ENCODE results near the gene FBP1.

The FBP1 gene

DNA sequence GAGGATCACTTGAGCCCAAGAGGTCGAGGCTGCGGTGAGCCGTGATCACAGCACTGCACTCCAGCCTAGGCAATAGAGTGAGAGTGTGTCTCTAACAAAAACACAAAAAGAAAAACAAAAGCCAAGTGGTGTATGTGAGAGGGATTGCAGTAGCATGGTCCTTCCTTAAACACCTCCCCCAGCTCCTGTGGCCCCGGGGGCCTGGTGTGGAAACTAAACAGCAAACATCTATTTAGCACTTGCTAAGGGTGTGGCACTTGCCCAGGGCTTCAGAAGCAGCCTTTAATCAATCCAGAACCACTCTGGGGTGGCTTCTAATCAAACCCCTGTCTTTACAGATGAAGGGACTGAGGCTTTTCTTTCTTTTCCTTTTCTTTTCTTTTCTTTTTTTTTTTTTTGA is 4.4 kb upstream of the FBP1 start:
- H3K4me3 ChIP-seq (ENCODE audit: low read length) = no peak overlapping the region
- no peak for TF ChIP-seq ZNF274 (IDR thresholded peaks at IDR 0.05; ENCODE audit: low read depth, low read length)

DNA sequence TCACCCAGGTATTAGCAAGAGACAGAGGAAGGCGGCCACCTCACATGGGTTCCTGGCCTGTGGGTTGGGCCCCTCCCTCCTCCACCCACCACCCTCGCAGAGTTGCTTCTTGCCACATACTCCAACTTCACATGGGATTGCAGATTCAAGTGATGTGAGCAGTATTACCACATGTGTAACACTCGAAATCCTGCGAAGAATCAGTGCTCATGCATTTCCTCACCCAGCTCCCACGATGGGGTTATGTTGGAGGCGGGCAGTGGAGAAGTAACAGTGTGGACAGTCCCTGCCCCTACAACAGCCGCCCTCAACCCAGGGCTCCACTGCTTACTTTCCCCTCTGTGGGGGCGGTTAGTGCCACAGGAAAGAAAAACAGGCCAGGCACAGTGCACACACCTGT is 3.9 kb upstream of the FBP1 start:
- no peak overlapping the region for H3K4me3 ChIP-seq (ENCODE audit: low read length)
- no peak for TF ChIP-seq ZNF274 (IDR thresholded peaks at IDR 0.05; ENCODE audit: low read depth, low read length)

DNA sequence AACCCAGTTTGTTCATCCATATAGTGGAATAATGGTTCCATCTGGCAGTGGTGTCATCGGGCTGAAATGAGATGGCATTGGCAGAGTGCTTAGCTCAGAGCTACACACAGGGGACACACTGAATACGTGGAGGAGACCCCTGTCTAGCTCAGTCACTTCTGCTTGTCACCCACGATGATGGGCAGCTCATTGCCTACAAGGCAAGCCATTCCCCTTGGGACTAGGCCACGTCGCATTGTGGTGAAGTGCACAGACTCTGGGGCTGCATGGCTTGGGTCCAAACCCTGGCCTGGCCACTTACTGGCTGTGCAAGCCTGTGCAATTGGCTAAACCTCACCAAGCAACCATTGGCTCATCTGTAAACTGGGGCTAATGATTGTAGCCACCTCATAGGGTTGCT is 3.2 kb upstream of the FBP1 start:
- no peak for TF ChIP-seq ZNF274 (IDR thresholded peaks at IDR 0.05; ENCODE audit: low read depth, low read length)
- no peak overlapping the region for H3K4me3 ChIP-seq (ENCODE audit: low read length)

DNA sequence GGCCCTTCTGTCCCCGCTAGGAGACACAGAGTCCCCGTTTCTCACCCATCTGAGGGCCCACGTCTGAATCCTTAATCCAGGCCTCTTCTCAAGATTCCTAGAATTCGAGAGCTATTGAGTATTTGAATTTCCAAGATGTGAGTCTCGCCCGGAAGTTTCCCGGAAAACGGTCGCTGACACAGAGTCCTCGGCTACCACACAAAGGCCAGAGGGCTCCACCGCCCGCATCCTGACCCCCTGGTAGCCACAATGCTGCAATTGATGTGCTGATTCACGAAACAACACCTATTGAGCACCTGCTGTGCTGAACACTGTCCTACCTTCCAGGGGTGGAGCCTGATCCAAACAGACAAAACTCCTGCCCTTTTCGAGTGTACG is 670 bp upstream of the FBP1 start:
- no peak overlapping the region; the same call in 1 of the 2 replicates for H3K4me3 ChIP-seq (ENCODE audit: low read length)
- no peak for TF ChIP-seq ZNF274 (IDR thresholded peaks at IDR 0.05; ENCODE audit: low read depth, low read length)

DNA sequence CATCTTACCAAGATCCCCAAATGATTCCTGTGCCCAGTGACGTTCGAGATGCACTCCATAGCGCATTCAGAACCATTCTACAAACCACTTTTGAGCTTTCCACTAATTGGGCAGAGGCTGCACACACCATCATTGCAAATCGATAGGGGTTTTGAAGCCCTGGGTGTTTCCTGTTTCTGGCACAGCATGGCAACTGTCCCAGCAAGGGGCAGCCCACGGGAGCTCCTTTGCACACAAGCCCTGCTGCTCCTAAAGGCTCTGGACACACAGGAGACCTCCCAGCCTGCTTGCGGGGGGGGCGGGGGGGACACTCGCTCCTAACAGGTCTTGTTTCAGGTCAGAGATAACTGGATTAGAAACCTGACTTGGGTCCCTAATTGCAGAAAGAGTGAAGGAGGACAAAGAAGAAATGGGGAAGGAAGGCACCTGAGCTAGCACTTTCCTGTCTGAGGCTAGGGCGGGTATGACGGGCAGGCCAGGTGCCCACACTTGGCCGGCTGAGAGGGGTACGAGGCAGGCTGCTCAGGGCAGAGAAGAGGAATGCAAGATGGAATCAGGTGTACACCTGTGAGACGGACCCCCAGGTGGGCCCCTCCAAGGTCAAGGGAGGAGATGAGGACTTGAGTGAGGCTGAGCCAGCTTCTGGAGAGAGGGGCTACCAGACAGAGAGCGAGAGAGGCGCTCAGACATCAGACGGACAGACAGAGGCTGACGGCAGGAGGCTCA is 820 bp downstream of the FBP1 start:
- TF ChIP-seq ZNF274 (IDR thresholded peaks at IDR 0.05; ENCODE audit: low read depth, low read length) = no peak
- peak overlapping the region; percentile 39; the same call in 1 of the 2 replicates for H3K4me3 ChIP-seq (ENCODE audit: low read length)

DNA sequence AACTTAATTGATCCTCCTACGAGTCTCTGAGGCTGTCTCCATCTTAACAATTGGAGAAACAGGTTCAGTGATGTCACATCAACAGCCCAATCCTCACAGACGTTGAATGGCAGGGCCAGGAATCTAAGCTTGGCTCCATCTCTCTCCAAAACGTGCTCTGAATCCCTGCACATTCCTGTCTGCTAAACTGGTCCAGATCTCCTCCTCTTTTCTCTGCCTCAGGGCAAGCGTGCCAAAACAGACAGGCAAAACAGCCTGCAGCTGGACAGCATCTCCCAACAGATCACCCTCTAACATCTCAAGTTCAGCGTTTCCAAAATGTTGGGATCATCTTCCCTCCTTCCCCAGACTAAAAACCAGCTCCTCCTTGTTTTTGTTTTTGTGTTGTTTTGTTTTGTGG is 6.6 kb downstream of the FBP1 start:
- TF ChIP-seq ZNF274 (IDR thresholded peaks at IDR 0.05; ENCODE audit: low read depth, low read length) = no peak
- no peak overlapping the region for H3K4me3 ChIP-seq (ENCODE audit: low read length)

DNA sequence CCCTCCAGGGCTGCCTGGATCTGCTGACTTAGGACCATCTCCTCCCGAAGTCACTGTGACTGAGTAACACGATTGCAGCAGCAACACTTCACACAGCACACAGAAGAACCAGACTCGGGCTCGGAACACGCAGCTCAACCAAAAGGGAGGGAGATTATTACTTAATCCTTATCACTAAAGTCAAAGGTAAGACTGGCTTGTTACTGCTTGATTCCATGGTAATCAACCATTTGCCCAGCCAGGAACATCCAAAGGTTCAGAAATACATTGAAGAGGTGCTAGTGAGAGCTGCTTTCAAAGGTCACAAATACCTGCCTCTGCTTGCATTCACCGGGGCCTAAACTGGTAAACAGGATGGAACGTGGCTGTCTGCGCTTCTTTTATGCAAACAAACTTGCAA is 7.7 kb downstream of the FBP1 start:
- H3K4me3 ChIP-seq (ENCODE audit: low read length) = no peak overlapping the region
- no peak for TF ChIP-seq ZNF274 (IDR thresholded peaks at IDR 0.05; ENCODE audit: low read depth, low read length)

DNA sequence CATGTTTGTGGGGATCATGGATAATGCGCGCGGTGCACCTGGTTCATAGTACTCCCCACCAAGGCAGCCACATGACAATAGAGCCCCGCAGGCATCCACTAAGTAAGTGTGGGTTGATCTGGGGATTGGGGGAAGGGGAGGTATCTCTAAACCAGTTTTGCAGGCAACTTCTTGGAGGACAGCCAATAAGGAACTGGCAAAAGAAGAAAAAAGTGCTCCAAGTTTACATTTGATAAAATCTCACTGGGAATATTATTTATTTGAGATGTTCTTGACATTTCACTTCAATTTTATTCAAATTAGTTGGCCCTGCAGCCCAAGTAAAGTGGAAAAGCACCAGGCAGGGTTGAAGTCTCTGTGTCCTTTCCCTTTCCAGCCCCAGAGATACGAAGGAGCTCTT is 8.5 kb downstream of the FBP1 start:
- TF ChIP-seq ZNF274 (IDR thresholded peaks at IDR 0.05; ENCODE audit: low read depth, low read length) = no peak
- no peak overlapping the region for H3K4me3 ChIP-seq (ENCODE audit: low read length)

DNA sequence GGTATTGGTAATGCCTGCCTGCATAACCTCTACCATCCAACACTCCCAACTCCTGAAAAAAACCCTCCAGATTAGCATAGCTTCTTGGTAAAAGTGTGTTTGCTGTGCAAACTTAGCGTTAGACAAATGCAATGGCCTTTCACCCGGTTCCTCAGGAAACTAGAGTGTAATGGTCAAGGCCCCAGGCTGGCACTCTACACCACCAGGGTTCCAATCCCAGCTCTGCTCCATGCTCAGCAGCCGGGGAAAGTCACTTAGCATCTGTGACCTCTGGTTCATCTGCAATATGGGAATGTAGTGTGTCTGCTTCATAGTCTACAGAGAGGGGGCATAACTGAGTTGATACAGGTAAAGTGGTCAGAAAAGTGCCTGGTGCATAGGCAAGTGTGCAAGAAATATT is 9.0 kb downstream of the FBP1 start:
- TF ChIP-seq ZNF274 (IDR thresholded peaks at IDR 0.05; ENCODE audit: low read depth, low read length) = no peak
- no peak overlapping the region for H3K4me3 ChIP-seq (ENCODE audit: low read length)

DNA sequence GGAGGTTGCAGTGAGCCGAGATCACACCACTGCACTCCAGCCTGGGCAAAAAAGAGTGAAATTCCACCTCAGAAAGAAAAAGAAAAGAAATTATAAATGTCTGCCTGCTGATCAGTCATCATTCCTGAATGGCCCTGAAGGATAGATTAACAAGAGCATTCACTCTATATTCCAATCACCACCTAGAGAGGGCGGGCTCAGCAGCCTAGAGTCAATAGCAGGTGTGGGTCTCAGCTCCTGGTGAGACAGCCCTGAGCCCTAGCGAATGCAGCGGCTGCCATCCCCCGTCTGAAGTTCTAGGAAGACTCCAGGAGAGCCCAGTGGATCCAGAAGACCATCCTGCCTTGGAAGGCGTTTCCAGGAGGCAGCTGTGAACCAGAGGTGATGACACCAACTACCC is 12.0 kb downstream of the FBP1 start:
- TF ChIP-seq ZNF274 (IDR thresholded peaks at IDR 0.05; ENCODE audit: low read depth, low read length) = no peak
- no peak overlapping the region for H3K4me3 ChIP-seq (ENCODE audit: low read length)

DNA sequence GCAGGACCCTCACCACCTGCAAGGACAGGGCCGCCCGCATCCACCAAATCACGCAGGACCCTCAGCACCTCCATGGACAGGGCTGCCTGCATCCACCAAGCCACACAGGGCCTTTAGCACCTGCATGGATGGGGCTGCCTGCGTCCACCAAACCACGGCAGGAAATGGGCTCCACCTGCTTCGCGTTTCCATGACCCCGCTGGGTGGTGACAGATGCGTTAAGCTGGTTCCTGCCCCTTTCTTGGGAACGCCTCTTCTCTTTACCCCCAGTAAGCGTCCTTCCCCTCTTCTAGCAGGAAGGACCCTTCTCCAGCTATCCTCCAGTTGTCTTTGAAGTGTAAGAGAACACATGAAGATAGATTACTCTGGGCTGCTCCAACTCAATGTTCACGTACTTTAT is 13.5 kb downstream of the FBP1 start:
- no peak overlapping the region for H3K4me3 ChIP-seq (ENCODE audit: low read length)
- no peak for TF ChIP-seq ZNF274 (IDR thresholded peaks at IDR 0.05; ENCODE audit: low read depth, low read length)

DNA sequence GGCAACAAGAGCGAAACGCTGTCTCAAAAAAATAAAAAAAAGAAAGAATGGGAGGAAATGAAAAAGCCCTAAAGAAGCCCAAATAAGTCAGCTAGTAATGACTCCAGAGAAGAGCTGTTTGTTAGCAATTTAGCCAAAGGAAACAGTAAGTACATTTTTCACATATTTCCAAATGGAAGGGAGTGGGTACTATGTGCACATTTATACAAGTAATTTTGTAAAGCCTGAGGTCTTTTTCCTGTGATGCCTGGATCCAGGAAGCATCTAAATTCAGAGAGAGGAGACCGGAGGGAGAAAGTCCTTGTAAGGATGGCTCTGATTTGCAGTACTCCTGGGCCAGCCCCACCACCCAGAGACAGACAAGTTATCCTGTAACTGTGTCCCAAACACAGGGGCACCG is 14.7 kb downstream of the FBP1 start:
- no peak for TF ChIP-seq ZNF274 (IDR thresholded peaks at IDR 0.05; ENCODE audit: low read depth, low read length)
- H3K4me3 ChIP-seq (ENCODE audit: low read length) = no peak overlapping the region

DNA sequence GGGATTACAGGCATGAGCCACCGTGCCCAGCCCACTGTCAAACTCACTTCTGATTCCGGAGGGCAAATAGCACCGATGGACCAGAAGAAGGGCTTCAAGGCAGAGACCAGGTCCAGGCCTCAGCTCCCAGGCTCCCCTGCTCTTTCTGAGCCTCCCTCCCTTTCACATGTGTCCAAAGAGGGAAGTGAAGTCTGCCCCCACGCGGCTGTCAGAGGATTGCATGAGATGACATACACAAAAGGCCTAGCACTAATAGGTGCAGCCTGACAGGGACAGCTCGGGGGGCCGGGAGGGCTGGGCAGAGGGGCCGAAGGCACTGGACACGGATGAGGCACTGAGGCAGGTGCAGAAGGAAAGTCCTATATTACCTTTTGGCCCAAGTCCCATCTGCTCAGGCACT is 16.1 kb downstream of the FBP1 start:
- no peak overlapping the region for H3K4me3 ChIP-seq (ENCODE audit: low read length)
- no peak for TF ChIP-seq ZNF274 (IDR thresholded peaks at IDR 0.05; ENCODE audit: low read depth, low read length)

DNA sequence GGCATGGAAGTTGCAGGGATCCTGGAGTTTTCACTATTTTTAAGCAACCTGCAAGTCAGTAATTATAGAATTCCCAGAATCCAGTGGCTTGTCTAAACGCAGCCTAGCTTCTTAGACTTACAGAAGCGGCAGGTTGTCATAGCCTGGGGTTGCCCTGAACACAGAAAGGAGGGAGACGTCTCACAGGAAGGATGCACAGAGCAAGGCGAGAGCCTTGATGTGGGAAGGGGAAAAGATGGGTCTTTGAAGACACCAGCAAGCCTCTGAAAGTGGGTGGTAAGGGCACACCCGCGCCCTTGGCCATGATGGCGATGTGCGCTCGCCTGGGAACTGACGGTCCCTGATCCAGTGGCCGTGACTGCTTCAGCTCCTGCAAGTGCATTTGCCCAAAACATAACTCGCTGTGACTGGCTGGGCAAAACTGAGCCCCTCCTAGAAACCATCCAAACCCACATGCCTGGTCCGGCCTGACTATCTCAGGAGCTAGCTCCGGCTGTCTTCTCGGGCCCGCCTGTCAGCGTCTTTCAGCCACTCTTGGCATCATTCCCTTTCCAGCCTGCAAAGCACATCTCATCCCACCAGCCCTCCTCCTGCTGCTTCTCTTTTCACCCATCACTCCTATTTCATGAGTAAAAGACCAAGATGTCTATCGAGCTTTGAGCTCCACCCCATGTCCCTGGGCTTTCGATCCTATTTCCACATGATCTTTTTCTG is 17.1 kb downstream of the FBP1 start:
- no peak for TF ChIP-seq ZNF274 (IDR thresholded peaks at IDR 0.05; ENCODE audit: low read depth, low read length)
- no peak overlapping the region for H3K4me3 ChIP-seq (ENCODE audit: low read length)

DNA sequence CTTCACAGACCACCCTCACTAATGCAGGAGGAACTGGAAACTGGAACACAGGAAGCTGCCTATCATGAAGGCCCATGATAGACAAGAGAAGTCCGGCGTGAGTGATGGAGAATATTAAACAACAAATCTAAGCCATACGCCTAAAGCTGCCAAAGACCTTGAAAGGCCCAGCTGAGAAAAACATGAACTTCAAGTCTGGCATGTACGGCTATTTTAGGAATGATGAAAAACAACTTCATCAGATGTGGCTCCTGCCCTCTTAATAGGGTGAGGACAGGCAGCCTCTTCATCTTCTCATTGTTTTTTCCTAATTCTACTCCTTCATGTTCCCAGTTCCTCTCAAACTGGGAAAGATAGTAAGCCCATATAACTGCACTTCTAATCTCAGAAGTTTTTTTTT is 20.3 kb downstream of the FBP1 start:
- TF ChIP-seq ZNF274 (IDR thresholded peaks at IDR 0.05; ENCODE audit: low read depth, low read length) = no peak
- no peak overlapping the region for H3K4me3 ChIP-seq (ENCODE audit: low read length)

DNA sequence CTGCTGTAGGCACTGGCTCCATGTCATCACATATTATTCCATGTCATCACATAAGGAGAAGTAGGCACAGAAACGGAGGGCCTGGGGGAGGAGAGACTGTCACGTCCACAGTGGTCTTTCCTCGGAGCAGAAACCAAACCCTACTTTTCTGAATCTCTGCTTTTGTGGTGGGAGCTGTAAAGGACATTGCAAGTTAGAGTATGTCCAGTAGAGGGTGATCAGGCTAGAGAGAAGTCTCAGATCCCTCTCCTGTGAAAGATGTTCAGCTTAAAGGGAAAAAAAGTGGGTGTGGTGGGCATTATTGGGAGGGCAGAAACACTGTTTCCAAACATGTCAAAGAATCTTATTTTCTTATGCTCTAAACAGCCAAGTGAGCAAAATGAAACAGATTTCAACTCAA is 26.3 kb downstream of the FBP1 start:
- H3K4me3 ChIP-seq (ENCODE audit: low read length) = no peak overlapping the region
- no peak for TF ChIP-seq ZNF274 (IDR thresholded peaks at IDR 0.05; ENCODE audit: low read depth, low read length)

Data from GM08714 (cell line).